A549 (cell line): ENCODE measurements around the gene ADGRA3. TPM values are rescaled to one million over a fixed set of nuclear protein-coding genes. Genes with fewer than 3 reads are reported as not detected.

Experiments
- ATAC-seq, 2 experiments: fragments of 200-7000 bp in 1 of 2; fragments of >200 bp in 1 of 2; cut with Nextera tagmentation in 1 of 2; cut with Tn5 transposase in 1 of 2; 3 replicates each; pipeline versions ENCODE4 v1.8.0 to v1.9.1; 2018 to 2020; ENCODE audit warnings: mild to moderate bottlenecking in 1 of 2, moderate library complexity in 1 of 2
- CTCF ChIA-PET: fragments of 300-600 bp; sonication (Branson Sonifier 250); formaldehyde crosslinking; extraction: SDS; loops from one replicate; lab custom pipeline; 2021; ENCODE audit warnings: antibody characterized with exemption, inconsistent platforms; lab: Yijun Ruan, JAX
- POLR2A ChIA-PET: fragments of 350-600 bp; formaldehyde crosslinking; extraction: SDS; loops from one replicate; lab custom pipeline; 2021; ENCODE audit warnings: antibody characterized with exemption, inconsistent platforms; lab: Yijun Ruan, JAX
- DNase-seq, 2 experiments: peaks; one replicate each; pipeline versions ENCODE4 v3.0.0 to v3.0.0-alpha.2; 2011 to 2016; ENCODE audit warnings: low read depth in 1 of 2, low spot score in 1 of 2
- FAIRE-seq: peaks from 2 replicates; lab custom pipeline; 2011; peaks lifted over from hg19 to GRCh38; lab: Jason Lieb, UNC
- H3K27ac ChIP-seq, 2 experiments: fragments of >200 bp; sonication (Bioruptor Twin); formaldehyde crosslinking; 3 replicates each; pipeline ENCODE4 v1.5.1; 2016 to 2017
- H3K4me1 ChIP-seq: fragments of >200 bp; sonication (Bioruptor Twin); formaldehyde crosslinking; 3 replicates; pipeline ENCODE4 v1.6.1; 2016
- H3K4me2 ChIP-seq: fragments of >200 bp; sonication (Bioruptor Twin); formaldehyde crosslinking; 3 replicates; pipeline ENCODE4 v1.6.1; 2016
- H3K4me3 ChIP-seq: fragments of >200 bp; sonication (Bioruptor Twin); formaldehyde crosslinking; 3 replicates; pipeline ENCODE4 v1.5.1; 2016
- H3K9me3 ChIP-seq: fragments of >200 bp; sonication (Bioruptor Twin); formaldehyde crosslinking; 3 replicates; pipeline ENCODE4 v1.6.1; 2016
- ATOH8 ChIP-seq: fragments of 250-450 bp; sonication (Bioruptor Pico); IDR thresholded peaks from 2 replicates; pipeline ENCODE4 v1.5.0; 2020; ENCODE audit warnings: low read depth, mild to moderate bottlenecking, moderate library complexity
- BCL3 ChIP-seq: fragments of >200 bp; sonication (Bioruptor Twin); formaldehyde crosslinking; IDR thresholded peaks from 3 replicates; pipeline ENCODE4 v1.6.1; 2016
- BHLHE40 ChIP-seq: IDR thresholded peaks from 2 replicates; pipeline ENCODE4 v1.6.1; 2012; ENCODE audit warnings: low read depth, low read length, inconsistent platforms
- CBX8 ChIP-seq: fragments of 200-600 bp; sonication (generic); IDR thresholded peaks from 2 replicates; pipeline ENCODE4 v1.6.1; 2016
- CHD2 ChIP-seq: fragments of 150-350 bp; IDR thresholded peaks from 2 replicates; pipeline ENCODE4 v1.6.1; 2014; ENCODE audit warnings: low read length; ENCODE audit not compliant: partially characterized antibody
- CHD4 ChIP-seq: fragments of 200-600 bp; sonication (generic); IDR thresholded peaks from 2 replicates; pipeline ENCODE4 v1.6.1; 2016; ENCODE audit warnings: antibody characterized with exemption, mild to moderate bottlenecking, borderline replicate concordance
- EP300 ChIP-seq, 2 experiments: fragments of >200 bp; sonication (Bioruptor Twin); formaldehyde crosslinking; IDR thresholded peaks; 2 replicates in 1 of 2; 3 replicates in 1 of 2; pipeline ENCODE4 v1.6.1; 2016 to 2017
- ESRRA ChIP-seq: fragments of 150-350 bp; IDR thresholded peaks from 2 replicates; pipeline ENCODE4 v1.6.1; 2014; ENCODE audit warnings: mild to moderate bottlenecking, low read length, borderline replicate concordance
- FOSB ChIP-seq: fragments of 250-450 bp; sonication (Bioruptor Pico); IDR thresholded peaks from 2 replicates; pipeline ENCODE4 v1.5.0; 2020; ENCODE audit warnings: mild to moderate bottlenecking, moderate library complexity
- FOSL2 ChIP-seq, 2 experiments: fragments of 450-650 bp in 1 of 2; fragments of >200 bp in 1 of 2; sonication (Bioruptor Twin) in 1 of 2; formaldehyde crosslinking; IDR thresholded peaks; 2 replicates each; pipeline versions ENCODE4 v1.5.0 to v1.6.1; 2016 to 2020; ENCODE audit warnings: mild to moderate bottlenecking in 1 of 2, moderate library complexity in 1 of 2
- FOXS1 ChIP-seq: fragments of 250-450 bp; sonication (Bioruptor Pico); IDR thresholded peaks from 2 replicates; pipeline ENCODE4 v1.5.0; 2020; ENCODE audit warnings: mild to moderate bottlenecking, moderate library complexity
- GATA3 ChIP-seq: IDR thresholded peaks from 2 replicates; pipeline ENCODE4 v1.6.1; 2012; ENCODE audit warnings: borderline replicate concordance
- HDAC2 ChIP-seq: fragments of 200-600 bp; sonication (generic); IDR thresholded peaks from 2 replicates; pipeline ENCODE4 v1.6.1; 2016
- HOXB13 ChIP-seq: fragments of 250-450 bp; sonication (Bioruptor Pico); IDR thresholded peaks from 2 replicates; pipeline ENCODE4 v1.5.0; 2020; ENCODE audit warnings: low read depth, mild to moderate bottlenecking, moderate library complexity
- KDM5A ChIP-seq: fragments of 200-600 bp; sonication (generic); IDR thresholded peaks from 2 replicates; pipeline ENCODE4 v1.6.1; 2016; ENCODE audit warnings: antibody characterized with exemption, mild to moderate bottlenecking
- MAX ChIP-seq: IDR thresholded peaks from 2 replicates; pipeline ENCODE4 v1.6.1; 2012
- MAZ ChIP-seq: fragments of 150-350 bp; IDR thresholded peaks from 2 replicates; pipeline ENCODE4 v1.6.1; 2014; ENCODE audit warnings: antibody characterized with exemption, low read depth, low read length, borderline replicate concordance
- PBX3 ChIP-seq: IDR thresholded peaks from 2 replicates; pipeline ENCODE4 v1.6.1; 2012
- PHF8 ChIP-seq: fragments of 200-600 bp; sonication (generic); IDR thresholded peaks from 2 replicates; pipeline ENCODE4 v1.6.1; 2016; ENCODE audit warnings: low read depth, mild to moderate bottlenecking, antibody characterized with exemption, moderate library complexity, borderline replicate concordance
- POLR2A ChIP-seq: IDR thresholded peaks from 2 replicates; pipeline ENCODE4 v1.6.1; 2012; ENCODE audit warnings: mild to moderate bottlenecking, low read length
- RFX5 ChIP-seq: fragments of 450-650 bp; IDR thresholded peaks from 2 replicates; pipeline ENCODE4 v1.7.1; 2014; ENCODE audit warnings: antibody characterized with exemption, mild to moderate bottlenecking, moderate library complexity
- RNF2 ChIP-seq: fragments of 200-600 bp; sonication (generic); IDR thresholded peaks from 2 replicates; pipeline ENCODE4 v1.6.1; 2016; ENCODE audit warnings: low read depth, mild to moderate bottlenecking, antibody characterized with exemption, moderate library complexity, borderline replicate concordance
- ZNF302 ChIP-seq: fragments of 250-450 bp; sonication (Bioruptor Pico); IDR thresholded peaks from 2 replicates; pipeline ENCODE4 v1.9.0; 2021; ENCODE audit warnings: inconsistent platforms, mild to moderate bottlenecking, moderate library complexity
- WGBS: methylation state at CpG from one replicate; pipeline ENCODE4 v1.1.6; 2017; ENCODE audit errors: missing lambda C conversion rate; 5-methylcytosine and 5-hydroxymethylcytosine counted together
- polyA plus RNA-seq, 4 experiments: library from polyadenylated mRNA; depleted of rRNA in 3 of 4; stranded (reverse); fragments of >200 nt; fragmentation: RNase III in 1 of 4; extraction: RNeasy Plus Mini Kit Qiagen cat#74134 plus additional on column Dnase treatment in 1 of 4; gene quantifications; 2 replicates in 3 of 4; 3 replicates in 1 of 4; pipeline ENCODE4 v1.2.3, GENCODE V29; 2011 to 2017

Gene ADGRA3
- polyA plus RNA-seq, 2 of the 4 experiments (the other 2 are of a cell fraction), result 18.2 to 20.0 TPM

GRCh38 chr4:22487328-22487727, 28.5 kb downstream of the ADGRA3 start:
- Histone ChIP-seq H3K9me3 (no peaks in the 10 kb centered on the region), H3K4me3 (no peak overlapping the region), H3K27ac (no peak overlapping the region), H3K4me1 (peaks cover 23% of the 10 kb centered on the region), H3K4me2 (no peak overlapping the region)
- no peak for ATAC-seq
- no peak for DNase-seq
- TF ChIP-seq EP300 (IDR thresholded peaks at IDR 0.05) (no peak), FOXS1 (CRISPR knock-in tag) (no peak), BCL3 (no peak)
- FAIRE-seq, result no peak
- ChIA-PET POLR2A (interaction anchor here (0.9 kb wide), 1 partner anchor 28 kb away, joined by 3 read pairs; no protein-coding TSS in a partner anchor), CTCF (no interaction called here)
- 94% methylated on average over 5 of the region's 5 CpGs for WGBS

- DNase-seq (no peak), FAIRE-seq (no peak), ATAC-seq (no peak)
- no peak overlapping the region for H3K27ac ChIP-seq
- TF ChIP-seq BHLHE40, result no peak
- TF ChIP-seq KDM5A, result no peak
- TF ChIP-seq HOXB13 (CRISPR knock-in tag), result no peak
- no peak for TF ChIP-seq ESRRA
- no peak for TF ChIP-seq ATOH8 (CRISPR knock-in tag)
- no peak for TF ChIP-seq PHF8
- no peak for TF ChIP-seq HDAC2
- TF ChIP-seq FOSL2 (IDR thresholded peaks at IDR 0.05), result no peak
- TF ChIP-seq FOSL2 (CRISPR knock-in tag; IDR thresholded peaks at IDR 0.05), result no peak
- TF ChIP-seq GATA3, result no peak
- TF ChIP-seq CHD4, result no peak
- H3K4me1 ChIP-seq, result peaks cover 23% of the 10 kb centered on the region
- no peak overlapping the region for H3K4me2 ChIP-seq
- CTCF ChIA-PET, result no interaction called here
- H3K4me3 ChIP-seq, result no peak overlapping the region
- WGBS, result 88% methylated on average over 4 of the region's 4 CpGs
- H3K9me3 ChIP-seq, result no peaks in the 10 kb centered on the region
- POLR2A ChIA-PET, result no interaction called here
Observed at GRCh38 chr4:22486276-22486675, 29.6 kb downstream of the ADGRA3 start.

GRCh38 chr4:22485737-22486136, 30.1 kb downstream of the ADGRA3 start:
- H3K4me2 ChIP-seq, result no peak overlapping the region
- POLR2A ChIA-PET, result no interaction called here
- ATAC-seq (no peak), FAIRE-seq (no peak)
- H3K27ac ChIP-seq, result no peak overlapping the region
- WGBS, result 87% methylated on average over 4 of the region's 4 CpGs
- no peak overlapping the region for H3K4me3 ChIP-seq
- no peaks in the 10 kb centered on the region for H3K9me3 ChIP-seq
- TF ChIP-seq MAZ, result no peak
- TF ChIP-seq PHF8, result no peak
- TF ChIP-seq ATOH8 (CRISPR knock-in tag), result no peak
- TF ChIP-seq, all 56 proteins: peak for 0
- peaks cover 21% of the 10 kb centered on the region for H3K4me1 ChIP-seq
- CTCF ChIA-PET, result no interaction called here
- DNase-seq, result no peak

GRCh38 chr4:22483551-22483981, 32.3 kb downstream of the ADGRA3 start:
- FAIRE-seq (no peak), DNase-seq (no peak), ATAC-seq (no peak)
- H3K9me3 ChIP-seq, result no peaks in the 10 kb centered on the region
- peak overlapping the region; percentile 34; the same call in 2 of the 3 replicates for H3K4me2 ChIP-seq
- no peak overlapping the region for H3K4me3 ChIP-seq
- no peak overlapping the region for H3K27ac ChIP-seq
- CTCF ChIA-PET, result no interaction called here
- TF ChIP-seq RFX5, result no peak
- TF ChIP-seq MAX, result no peak
- TF ChIP-seq CHD2, result no peak
- TF ChIP-seq CBX8, result no peak
- TF ChIP-seq POLR2A, result no peak
- TF ChIP-seq PBX3, result no peak
- no peak for TF ChIP-seq BHLHE40
- TF ChIP-seq ZNF302, result no peak
- no peak for TF ChIP-seq RNF2
- TF ChIP-seq FOSB (CRISPR knock-in tag), result no peak
- peaks cover 17% of the 10 kb centered on the region for H3K4me1 ChIP-seq
- POLR2A ChIA-PET, result no interaction called here
- WGBS, result 43% methylated on average over 1 of the region's 1 CpG
